Astrocyte of the hippocampus (primary cell): Measurements from ENCODE around the gene SPHK1.

Source experiments
- DNase-seq: peaks from one replicate; pipeline ENCODE4 v3.0.0; 2011; ENCODE audit warnings: low read depth, low spot score

The SPHK1 gene

GRCh38 chr17:76432712-76433336 lies 48.4 kb downstream of the SPHK1 start:
- DNase-seq = no peak

- no peak for DNase-seq
These were observed 49.3 kb downstream of the SPHK1 start for GRCh38 chr17:76433693-76434092.

- no peak for DNase-seq
These were observed 50.5 kb downstream of the SPHK1 start for GRCh38 chr17:76434870-76435269.

GRCh38 chr17:76435751-76436150 lies 51.3 kb downstream of the SPHK1 start:
- DNase-seq = no peak
